ENCODE measurements around the gene TTC27.

DNA sequence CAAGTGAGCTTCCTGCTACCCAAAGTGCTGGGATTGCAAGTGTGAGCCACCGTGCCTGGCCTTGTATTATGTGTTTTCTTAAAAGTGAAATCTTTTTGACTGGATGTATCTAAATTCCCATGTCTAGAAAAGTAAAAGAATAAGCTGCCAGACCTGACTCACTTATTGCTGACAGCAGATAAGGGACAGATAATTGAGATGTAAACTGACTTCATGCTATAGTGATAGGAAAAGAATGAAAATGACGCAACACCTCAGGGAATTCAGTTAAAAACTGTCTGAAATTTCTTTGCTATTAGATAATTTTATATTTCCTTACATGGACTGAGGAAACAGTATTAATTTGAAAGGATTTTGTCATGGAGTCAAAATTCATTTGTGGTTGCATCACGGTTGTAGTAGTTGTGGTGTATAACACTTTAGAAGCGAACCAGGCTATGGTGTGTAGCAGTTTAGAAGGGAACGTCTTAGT, 19.4 kb downstream of the TTC27 start:
- TF ChIP-seq CTCF (IDR thresholded peaks at IDR 0.05) (no peak), POLR2A (IDR thresholded peaks at IDR 0.05) (no peak)

Data from lower leg skin (tissue), 3 donors.